GM18951 (cell line): ENCODE results near the gene GMEB1.
"Not testable (repeated sequence)": the region's sequence is repeated elsewhere in the genome, so short reads cannot be mapped to it uniquely, and the experiment has no call there.

ENCODE experiments used
- POLR2A ChIP-seq: IDR thresholded peaks from 4 replicates; pipeline ENCODE4 v1.6.1; 2011; ENCODE audit warnings: mild to moderate bottlenecking; ENCODE audit not compliant: insufficient read length, insufficient read depth; ENCODE audit errors: extremely low read depth
- in situ Hi-C: fragments of 300-500 bp; cut with MboI; formaldehyde crosslinking; loops from one replicate; pipeline ENCODE4 v1.12.0; 2022; ENCODE audit warnings: low sequenced_read_pairs, mixed read lengths, inconsistent platforms; ENCODE audit not compliant: unreplicated experiment

GMEB1 gene

GRCh38 chr1:28668191-28668955, at the start of gene GMEB1:
Gene GMEB1 (plus strand): TSS chr1:28668784. CDS start chr1:28683613, 14,829 bp downstream.
- in situ Hi-C loops, result no loop called here

GRCh38 chr1:28631713-28632112, 36.9 kb upstream of the GMEB1 start:
- no peak for TF ChIP-seq POLR2A
- in situ Hi-C loops, result no loop called here

More at GRCh38 chr1:28668191-28668955, at the start of gene GMEB1:
- no peak for TF ChIP-seq POLR2A

- TF ChIP-seq POLR2A, result no peak
- in situ Hi-C loops, result no loop called here
Observed at GRCh38 chr1:28632560-28632959, 36.0 kb upstream of the GMEB1 start.

GRCh38 chr1:28640766-28641165, 27.8 kb upstream of the GMEB1 start:
- in situ Hi-C loops, result no loop called here
- TF ChIP-seq POLR2A, result no peak

GRCh38 chr1:28642056-28642846, 26.3 kb upstream of the GMEB1 start:
- in situ Hi-C loops, result no loop called here
- TF ChIP-seq POLR2A, result no peak

- in situ Hi-C loops, result no loop called here
- TF ChIP-seq POLR2A, result peak; percentile 99
Observed at GRCh38 chr1:28642847-28643635, 25.5 kb upstream of the GMEB1 start, which contains the start of gene TAF12. Gene TAF12 (minus strand): TSS chr1:28643067. CDS start chr1:28622081, 20,986 bp downstream.

- in situ Hi-C loops, result no loop called here
- no peak for TF ChIP-seq POLR2A
Observed at GRCh38 chr1:28644494-28644893, 24.1 kb upstream of the GMEB1 start.

GRCh38 chr1:28645406-28645805, 23.2 kb upstream of the GMEB1 start:
- in situ Hi-C loops, result not testable (repeated sequence)

- no peak for TF ChIP-seq POLR2A
- in situ Hi-C loops, result no loop called here
Observed at GRCh38 chr1:28646040-28646439, 22.5 kb upstream of the GMEB1 start.

- TF ChIP-seq POLR2A, result no peak
- in situ Hi-C loops, result no loop called here
Observed at GRCh38 chr1:28648008-28648473, 20.5 kb upstream of the GMEB1 start.

GRCh38 chr1:28648474-28649198, 19.9 kb upstream of the GMEB1 start, which contains the start of gene RNU11:
Gene RNU11 (plus strand): TSS chr1:28648600.
- peak; percentile 99 for TF ChIP-seq POLR2A
- in situ Hi-C loops, result no loop called here

GRCh38 chr1:28653063-28653462, 15.5 kb upstream of the GMEB1 start:
- in situ Hi-C loops, result not testable (repeated sequence)

GRCh38 chr1:28653870-28654269, 14.7 kb upstream of the GMEB1 start:
- in situ Hi-C loops, result not testable (repeated sequence)

GRCh38 chr1:28655448-28656311, 12.9 kb upstream of the GMEB1 start:
- in situ Hi-C loops, result not testable (repeated sequence)
